Measurements from ENCODE around the gene TFCP2. TPM values are rescaled to one million over a fixed set of nuclear protein-coding genes. Genes with fewer than 3 reads are reported as not detected.

The TFCP2 gene
- total RNA-seq, 4 donors from 2014 or later: 13.5 to 20.5 (median 15.4) TPM

- peak overlapping the region; percentile 90 to 97 (median 95) for H3K27ac ChIP-seq
- in situ Hi-C loops (cut with MboI; ENCODE audit: low pct_ligation_motif_present in 1 of 4, low pct_unique_long_range_greater_than_20kb in 1 of 4, low sequenced_read_pairs in 3 of 4) (no loop called here), intact Hi-C loops (cut with DNase I; ENCODE audit: low total_unique reads) (no loop called here)
- H3K36me3 ChIP-seq: no peaks in the 10 kb centered on the region
- no peaks in the 10 kb centered on the region for H3K27me3 ChIP-seq
- DNase-seq: no peak
- no peak for TF ChIP-seq POLR2AphosphoS5 (IDR thresholded peaks at IDR 0.05)
- no peak for TF ChIP-seq CTCF (IDR thresholded peaks at IDR 0.05)
- TF ChIP-seq EP300 (IDR thresholded peaks at IDR 0.05; ENCODE audit: low read depth): no peak
- no peak for TF ChIP-seq POLR2A (IDR thresholded peaks at IDR 0.05)
- peak overlapping the region; percentile 44 to 98 (median 92) for H3K4me3 ChIP-seq
- H3K4me1 ChIP-seq: peaks cover 0 to 20% (median 12%) of the 10 kb centered on the region in 4 donors
- 55 to 80% methylated on average over 3 to 10 of the region's 10 CpGs for WGBS, 2 donors (ENCODE audit: low coverage in 1 of 2)
- H3K9me3 ChIP-seq: no peaks in the 10 kb centered on the region
Observed at GRCh38 chr12:51218607-51219161, 45.7 kb upstream of the TFCP2 start.

- Histone ChIP-seq H3K9me3 (no peaks in the 10 kb centered on the region), H3K4me3 (peak within 1 kb of the TSS; percentile 44 to 98 (median 92)), H3K27me3 (no peaks in the 10 kb centered on the region), H3K4me1 (peaks cover 0 to 20% (median 12%) of the 10 kb centered on the region in 4 donors), H3K27ac (peak within 1 kb of the TSS; percentile 90 to 97 (median 95)), H3K36me3 (no peaks in the 10 kb centered on the region)
- in situ Hi-C loops (cut with MboI; ENCODE audit: low pct_ligation_motif_present in 1 of 4, low pct_unique_long_range_greater_than_20kb in 1 of 4, low sequenced_read_pairs in 3 of 4): no loop called here
- WGBS, 2 donors (ENCODE audit: low coverage in 1 of 2): 1% methylated on average over 21 of the region's 35 CpGs; no CpG with 5 or more reads in 1 of the 2 donors
- TF ChIP-seq EP300 (IDR thresholded peaks at IDR 0.05; ENCODE audit: low read depth) (no peak), POLR2AphosphoS5 (IDR thresholded peaks at IDR 0.05) (peak; percentile 36 to 69 (median 62)), CTCF (IDR thresholded peaks at IDR 0.05) (peak; percentile 70 to 83 (median 79)), POLR2A (IDR thresholded peaks at IDR 0.05) (peak; percentile 54)
- intact Hi-C loops (cut with DNase I; ENCODE audit: low total_unique reads): no loop called here
- DNase-seq: peak; percentile 74
Observed at GRCh38 chr12:51217968-51218606, 45.2 kb upstream of the TFCP2 start, which contains the start of gene POU6F1. Gene POU6F1 (minus strand): TSS chr12:51218062. CDS start chr12:51206836, 11,226 bp downstream.

GRCh38 chr12:51217133-51217967, 44.4 kb upstream of the TFCP2 start:
- in situ Hi-C loops (cut with MboI; ENCODE audit: low pct_ligation_motif_present in 1 of 4, low pct_unique_long_range_greater_than_20kb in 1 of 4, low sequenced_read_pairs in 3 of 4): no loop called here
- 7% methylated on average over 50 of the region's 81 CpGs; no CpG with 5 or more reads in 1 of the 2 donors for WGBS, 2 donors (ENCODE audit: low coverage in 1 of 2)

More at GRCh38 chr12:51217133-51217967, 44.4 kb upstream of the TFCP2 start:
- Histone ChIP-seq H3K9me3 (no peaks in the 10 kb centered on the region), H3K27ac (peak overlapping the region; percentile 90 to 97 (median 95)), H3K36me3 (no peaks in the 10 kb centered on the region), H3K4me1 (peaks cover 0 to 20% (median 12%) of the 10 kb centered on the region in 4 donors), H3K4me3 (peak overlapping the region; percentile 44 to 98 (median 92)), H3K27me3 (no peaks in the 10 kb centered on the region)
- peak; percentile 72 for DNase-seq
- intact Hi-C loops (cut with DNase I; ENCODE audit: low total_unique reads): no loop called here
- TF ChIP-seq POLR2A (IDR thresholded peaks at IDR 0.05): no peak
- peak in 3 of 5 experiments; percentile 8 to 23 (median 23) for TF ChIP-seq CTCF (IDR thresholded peaks at IDR 0.05)
- TF ChIP-seq POLR2AphosphoS5 (IDR thresholded peaks at IDR 0.05): no peak
- no peak for TF ChIP-seq EP300 (IDR thresholded peaks at IDR 0.05; ENCODE audit: low read depth)

Data from transverse colon (tissue), 4 donors.